GM21528 (cell line): ENCODE data around the gene CHCHD4.
"Not testable (repeated sequence)": the region's sequence is repeated elsewhere in the genome, so short reads cannot be mapped to it uniquely, and the experiment has no call there.

Experiments
- ATAC-seq: cut with Tn5 transposase; IDR thresholded peaks from one replicate; pipeline ENCODE4 v1.9.1; 2021; ENCODE audit warnings: mild to moderate bottlenecking, moderate library complexity; ENCODE audit not compliant: unreplicated experiment, low FRiP score

The CHCHD4 gene

DNA sequence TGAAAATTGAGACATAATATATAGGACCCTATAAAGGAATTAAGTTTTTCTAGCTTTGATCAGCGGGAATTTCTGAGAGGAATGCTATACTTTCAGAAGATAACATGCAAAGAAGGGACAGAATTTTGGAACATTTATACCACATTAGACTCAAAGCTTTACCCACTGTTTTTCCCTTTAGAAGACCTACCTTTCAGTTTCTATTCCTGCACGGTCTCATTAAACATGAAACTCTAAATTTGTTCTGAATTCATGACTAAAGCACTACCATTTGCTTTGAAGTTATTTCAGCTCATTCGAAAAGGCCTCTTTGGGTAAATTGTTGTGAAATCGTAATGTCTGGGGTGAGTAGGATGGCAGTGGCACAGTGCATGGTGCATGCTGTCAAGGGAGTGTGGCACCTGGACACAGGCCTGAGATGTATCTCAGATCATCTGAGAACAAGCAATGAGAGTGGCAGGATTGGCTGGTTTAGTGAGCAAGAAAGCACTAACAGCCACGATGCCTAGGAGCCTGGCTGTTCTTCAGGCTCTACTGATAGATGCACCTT lies 42.5 kb downstream of the CHCHD4 start:
- ATAC-seq: no peak

DNA sequence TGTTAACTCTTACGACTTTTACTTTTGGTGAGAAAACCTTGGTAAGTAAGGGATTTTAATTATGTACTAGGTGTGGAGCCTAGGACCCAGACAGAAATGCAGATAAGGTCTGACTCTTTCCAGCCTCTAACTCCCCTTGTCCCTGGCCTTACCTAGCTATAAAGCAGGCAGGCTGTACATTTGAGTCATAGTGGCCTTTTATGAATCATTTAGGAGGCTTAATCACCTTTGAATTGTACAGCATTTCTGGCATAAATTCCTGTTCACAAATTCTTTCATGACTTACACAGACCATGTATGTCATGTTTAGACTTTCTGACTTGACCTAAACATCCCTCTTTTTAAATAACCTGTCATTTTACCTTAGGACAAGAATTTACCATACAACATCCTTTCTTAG lies 47.4 kb downstream of the CHCHD4 start:
- ATAC-seq: no peak

DNA sequence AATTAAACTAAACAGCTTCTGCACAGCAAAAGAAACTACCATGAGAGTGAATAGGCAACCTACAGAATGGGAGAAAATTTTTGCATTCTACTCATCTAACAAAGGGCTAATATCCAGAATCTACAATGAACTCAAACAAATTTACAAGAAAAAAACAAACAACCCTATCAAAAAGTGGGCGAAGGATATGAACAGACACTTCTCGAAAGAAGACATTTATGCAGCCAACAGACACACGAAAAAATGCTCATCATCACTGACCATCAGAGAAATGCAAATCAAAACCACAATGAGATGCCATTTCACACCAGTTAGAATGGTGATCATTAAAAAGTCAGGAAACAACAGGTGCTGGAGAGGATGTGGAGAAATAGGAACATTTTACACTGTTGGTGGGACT lies 49.4 kb downstream of the CHCHD4 start:
- not testable (repeated sequence) for ATAC-seq

DNA sequence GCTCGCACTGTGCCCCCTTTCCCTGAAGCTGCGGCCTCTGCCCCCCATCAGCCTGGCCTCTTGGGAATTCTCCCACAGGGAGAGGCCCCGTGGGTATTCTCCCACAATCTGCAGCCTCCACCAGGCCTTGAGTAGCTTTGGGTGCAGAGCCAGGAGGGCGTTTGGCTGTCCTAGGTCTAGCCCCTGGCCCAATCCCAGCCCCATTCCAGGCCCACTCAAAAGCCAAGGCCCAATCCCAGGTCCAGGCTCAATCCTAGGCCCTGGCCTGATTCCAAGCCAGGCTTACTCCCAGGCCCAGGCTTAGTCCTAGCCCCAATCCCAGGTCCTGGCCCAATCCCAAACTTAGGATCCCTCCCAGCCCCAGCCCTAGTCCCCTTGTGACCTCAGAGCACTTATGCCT lies 59.8 kb downstream of the CHCHD4 start:
- no peak for ATAC-seq

DNA sequence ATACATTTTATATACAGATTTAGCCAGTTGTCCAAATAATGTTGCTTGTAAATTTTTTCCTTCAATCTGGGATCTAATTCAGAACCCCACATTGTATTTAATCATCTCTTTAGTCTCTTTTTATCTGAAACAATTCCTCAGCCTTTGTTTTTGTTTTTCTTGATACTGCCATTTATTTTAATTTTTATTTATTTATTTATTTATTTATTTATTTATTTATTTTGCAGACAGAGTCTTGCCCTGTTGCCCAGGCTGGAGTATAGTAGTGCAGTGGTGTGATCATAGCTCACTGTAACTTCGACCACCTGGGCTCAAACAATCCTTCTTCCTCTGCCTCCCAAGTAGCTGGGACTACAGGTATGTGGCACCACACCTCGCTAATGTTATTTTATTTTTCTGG lies 61.5 kb downstream of the CHCHD4 start:
- ATAC-seq: no peak
